Measurements from ENCODE around the gene EYA4.

DNA sequence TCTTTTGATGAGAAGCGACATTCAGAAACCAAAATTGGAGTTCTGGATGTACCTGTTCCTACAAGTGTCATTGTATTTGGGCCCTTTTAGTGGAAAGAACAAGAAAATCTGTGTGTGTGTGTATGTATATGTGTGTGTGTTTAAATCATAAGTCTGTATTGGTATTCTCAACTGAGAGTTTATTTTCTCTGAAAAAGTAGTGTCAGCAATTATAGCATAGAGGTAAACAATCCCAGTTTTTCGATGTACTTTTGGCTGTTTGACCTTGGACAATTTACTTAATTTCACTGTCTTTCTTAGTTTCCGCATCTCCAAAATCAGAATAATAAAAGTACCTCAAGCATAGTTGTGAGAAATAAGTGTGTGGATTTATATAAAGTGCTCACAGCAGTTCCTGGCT lies 57.2 kb downstream of the EYA4 start:
- TF ChIP-seq, protein P1, sequence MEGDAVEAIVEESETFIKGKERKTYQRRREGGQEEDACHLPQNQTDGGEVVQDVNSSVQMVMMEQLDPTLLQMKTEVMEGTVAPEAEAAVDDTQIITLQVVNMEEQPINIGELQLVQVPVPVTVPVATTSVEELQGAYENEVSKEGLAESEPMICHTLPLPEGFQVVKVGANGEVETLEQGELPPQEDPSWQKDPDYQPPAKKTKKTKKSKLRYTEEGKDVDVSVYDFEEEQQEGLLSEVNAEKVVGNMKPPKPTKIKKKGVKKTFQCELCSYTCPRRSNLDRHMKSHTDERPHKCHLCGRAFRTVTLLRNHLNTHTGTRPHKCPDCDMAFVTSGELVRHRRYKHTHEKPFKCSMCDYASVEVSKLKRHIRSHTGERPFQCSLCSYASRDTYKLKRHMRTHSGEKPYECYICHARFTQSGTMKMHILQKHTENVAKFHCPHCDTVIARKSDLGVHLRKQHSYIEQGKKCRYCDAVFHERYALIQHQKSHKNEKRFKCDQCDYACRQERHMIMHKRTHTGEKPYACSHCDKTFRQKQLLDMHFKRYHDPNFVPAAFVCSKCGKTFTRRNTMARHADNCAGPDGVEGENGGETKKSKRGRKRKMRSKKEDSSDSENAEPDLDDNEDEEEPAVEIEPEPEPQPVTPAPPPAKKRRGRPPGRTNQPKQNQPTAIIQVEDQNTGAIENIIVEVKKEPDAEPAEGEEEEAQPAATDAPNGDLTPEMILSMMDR (IDR thresholded peaks at IDR 0.05): no peak
- TF ChIP-seq ZFX (IDR thresholded peaks at IDR 0.05; ENCODE audit: borderline replicate concordance): no peak

All from 22Rv1 (cell line).